Esophagus muscularis mucosa (tissue), 2 donors: ENCODE data around the gene F7.

Experiments used
- POLR2A ChIP-seq: fragments of 450-650 bp; IDR thresholded peaks from one replicate; pipeline ENCODE4 v1.6.1; 2017; ENCODE audit warnings: antibody characterized with exemption, moderate library complexity, mild to moderate bottlenecking, low read depth
- POLR2AphosphoS5 ChIP-seq, 2 donors: sonication (generic); formaldehyde crosslinking; IDR thresholded peaks; one replicate each; pipeline ENCODE4 v1.6.1; 2017; ENCODE audit warnings: antibody characterized with exemption in 2 of 2

GRCh38 chr13:113059891-113060290, 45.7 kb upstream of the F7 start:
- TF ChIP-seq POLR2A (no peak), POLR2AphosphoS5 (IDR thresholded peaks at IDR 0.05) (no peak)
